ENCODE data around the gene CDKN1C. TPM values are rescaled to one million over a fixed set of nuclear protein-coding genes. Genes with fewer than 3 reads are reported as not detected.

Gene CDKN1C
- total RNA-seq, 1 donor from 2014 or later, result 140 TPM

DNA sequence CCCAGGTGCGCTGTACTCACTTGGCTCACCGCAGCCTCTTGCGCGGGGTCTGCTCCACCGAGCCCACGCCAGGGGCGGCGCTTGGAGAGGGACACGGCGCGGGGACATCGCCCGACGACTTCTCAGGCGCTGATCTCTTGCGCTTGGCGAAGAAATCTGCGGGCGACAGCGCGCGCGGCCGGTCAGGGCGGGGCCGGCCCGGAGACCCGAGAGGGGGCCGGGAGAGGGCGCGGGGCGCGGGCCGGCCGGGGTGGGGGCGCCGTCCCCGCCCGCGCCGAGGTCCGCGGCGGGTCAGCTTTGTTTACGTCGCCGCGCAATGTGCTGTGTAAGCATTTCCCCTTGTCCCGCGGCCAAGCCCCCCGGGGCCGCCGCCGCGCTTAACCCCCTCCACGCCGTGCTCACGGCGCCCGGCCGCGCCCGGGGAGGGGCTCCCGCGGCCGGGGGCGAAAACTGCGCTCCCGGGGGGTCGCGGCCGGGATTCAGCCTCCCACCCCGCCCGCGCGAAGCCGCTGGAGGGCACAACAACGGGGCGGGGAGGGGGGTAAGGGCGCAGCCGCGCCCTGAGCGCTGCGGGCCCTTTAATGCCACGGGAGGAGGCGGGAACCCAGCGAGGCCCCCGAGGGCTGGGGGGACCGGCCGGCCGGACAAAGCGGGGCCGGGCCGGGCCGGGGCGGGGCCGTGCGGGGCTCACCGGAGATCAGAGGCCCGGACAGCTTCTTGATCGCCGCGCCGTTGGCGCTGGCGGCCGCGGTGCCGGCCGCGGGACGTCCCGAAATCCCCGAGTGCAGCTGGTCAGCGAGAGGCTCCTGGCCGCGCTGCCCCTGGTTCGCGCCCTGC is 1.4 kb downstream of the CDKN1C start:
- no peak overlapping the region for H3K27ac Mint-ChIP-seq
- DNase-seq (ENCODE audit: extremely low spot score, unreplicated experiment), result no peak
- H3K27me3 Mint-ChIP-seq, result peaks cover 7% of the 10 kb centered on the region

GRCh38 chr11:2883640-2883978 is 2.0 kb downstream of the CDKN1C start:
- TF ChIP-seq CTCF (conservative IDR thresholded peaks at IDR 0.05), result no peak
- peaks cover 25% of the 10 kb centered on the region for H3K4me1 Mint-ChIP-seq (ENCODE audit: unreplicated experiment)
- DNase-seq (ENCODE audit: extremely low spot score, unreplicated experiment), result no peak
- peak overlapping the region; percentile 83 for H3K27ac Mint-ChIP-seq
- peaks cover 7% of the 10 kb centered on the region for H3K27me3 Mint-ChIP-seq
- H3K36me3 Mint-ChIP-seq, result peaks cover 4% of the 10 kb centered on the region
- no peaks in the 10 kb centered on the region for H3K9me3 Mint-ChIP-seq
- peak overlapping the region; percentile 89 for H3K4me3 Mint-ChIP-seq

More for the DNA sequence above, 1.4 kb downstream of the CDKN1C start:
- Mint-ChIP-seq H3K9me3 (no peaks in the 10 kb centered on the region), H3K4me3 (peak overlapping the region; percentile 89), H3K4me1 (ENCODE audit: unreplicated experiment) (peaks cover 25% of the 10 kb centered on the region), H3K36me3 (peaks cover 4% of the 10 kb centered on the region)
- TF ChIP-seq CTCF (conservative IDR thresholded peaks at IDR 0.05), result no peak

DNA sequence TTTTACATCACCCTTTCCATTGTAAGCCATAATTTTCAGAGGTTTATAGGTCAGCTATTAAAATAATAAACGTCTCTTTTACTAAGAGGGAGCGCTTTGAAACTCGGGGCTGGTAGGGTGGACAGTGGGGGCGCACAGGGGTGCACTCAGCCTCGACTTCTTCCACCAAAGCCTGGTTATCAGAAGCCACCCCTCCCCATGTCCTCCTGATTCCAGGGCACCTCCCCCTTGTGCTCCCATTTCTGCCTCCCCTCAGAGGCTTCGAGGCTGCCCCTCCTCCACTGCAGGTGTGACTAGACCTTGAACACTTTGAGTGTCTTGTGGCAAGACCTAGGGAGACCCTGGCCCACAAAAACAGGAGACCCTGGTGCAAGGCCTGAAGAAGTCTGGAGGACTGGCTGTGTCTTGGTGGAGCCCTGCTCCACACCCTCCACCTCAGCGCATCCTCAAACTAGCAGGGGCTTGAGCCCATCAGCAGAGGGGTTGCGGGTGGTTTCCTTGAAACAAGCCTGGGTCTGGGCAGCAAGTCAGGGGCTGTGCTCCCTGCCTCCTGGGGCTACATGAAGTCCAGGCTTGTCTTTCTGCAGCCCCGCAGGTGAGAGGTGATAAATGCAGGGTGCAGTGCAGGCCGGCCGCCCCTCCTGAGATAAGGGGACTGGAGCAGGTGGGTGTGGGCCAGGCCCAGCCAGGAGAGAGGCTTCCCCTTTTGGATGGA is 3.0 kb downstream of the CDKN1C start:
- no peak for DNase-seq (ENCODE audit: extremely low spot score, unreplicated experiment)
- H3K36me3 Mint-ChIP-seq, result peaks cover 4% of the 10 kb centered on the region
- peaks cover 18% of the 10 kb centered on the region for H3K4me1 Mint-ChIP-seq (ENCODE audit: unreplicated experiment)
- peaks cover 5% of the 10 kb centered on the region for H3K27me3 Mint-ChIP-seq
- no peaks in the 10 kb centered on the region for H3K9me3 Mint-ChIP-seq
- H3K4me3 Mint-ChIP-seq, result peak overlapping the region; percentile 89
- peak overlapping the region; percentile 83 for H3K27ac Mint-ChIP-seq
- TF ChIP-seq CTCF (conservative IDR thresholded peaks at IDR 0.05), result no peak

DNA sequence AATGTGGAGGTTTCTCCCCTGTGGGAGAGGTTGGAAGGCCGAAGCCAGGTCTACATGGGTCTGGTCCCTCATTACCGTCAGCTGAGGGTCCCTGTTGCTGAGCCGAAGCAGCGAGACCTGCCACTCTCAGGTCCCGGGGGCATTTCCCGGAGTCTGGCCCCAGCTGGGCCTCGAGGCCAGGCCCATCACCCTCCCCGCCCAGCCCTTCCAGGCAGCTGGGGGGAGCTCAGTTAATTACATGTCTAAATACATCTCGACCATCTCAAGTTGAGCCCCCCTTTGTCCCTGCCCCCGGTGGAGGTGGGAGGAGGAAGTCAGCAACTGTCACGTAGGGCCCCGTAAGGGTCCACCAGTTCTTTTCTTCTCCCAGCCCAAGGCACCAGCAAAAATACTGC is 3.6 kb downstream of the CDKN1C start:
- Mint-ChIP-seq H3K27ac (no peak overlapping the region), H3K4me1 (ENCODE audit: unreplicated experiment) (peaks cover 18% of the 10 kb centered on the region), H3K36me3 (peaks cover 4% of the 10 kb centered on the region), H3K9me3 (no peaks in the 10 kb centered on the region), H3K4me3 (peak overlapping the region; percentile 89), H3K27me3 (peaks cover 5% of the 10 kb centered on the region)
- no peak for TF ChIP-seq CTCF (conservative IDR thresholded peaks at IDR 0.05)
- no peak for DNase-seq (ENCODE audit: extremely low spot score, unreplicated experiment)

GRCh38 chr11:2881076-2881980 is 4.2 kb downstream of the CDKN1C start:
- Mint-ChIP-seq H3K36me3 (peaks cover 4% of the 10 kb centered on the region), H3K4me1 (ENCODE audit: unreplicated experiment) (peaks cover 18% of the 10 kb centered on the region), H3K27me3 (peaks cover 5% of the 10 kb centered on the region), H3K9me3 (no peaks in the 10 kb centered on the region), H3K4me3 (peak overlapping the region; percentile 45), H3K27ac (no peak overlapping the region)
- no peak for DNase-seq (ENCODE audit: extremely low spot score, unreplicated experiment)
- TF ChIP-seq CTCF (conservative IDR thresholded peaks at IDR 0.05), result no peak

Data from type B pancreatic cell (in vitro differentiated cells).